HG03175 (cell line): ENCODE measurements around the gene PBX1.

Experiments used
- ATAC-seq: cut with Tn5 transposase; IDR thresholded peaks from one replicate; pipeline ENCODE4 v1.9.1; 2021; ENCODE audit warnings: mild to moderate bottlenecking, moderate library complexity; ENCODE audit not compliant: unreplicated experiment

Gene PBX1

DNA sequence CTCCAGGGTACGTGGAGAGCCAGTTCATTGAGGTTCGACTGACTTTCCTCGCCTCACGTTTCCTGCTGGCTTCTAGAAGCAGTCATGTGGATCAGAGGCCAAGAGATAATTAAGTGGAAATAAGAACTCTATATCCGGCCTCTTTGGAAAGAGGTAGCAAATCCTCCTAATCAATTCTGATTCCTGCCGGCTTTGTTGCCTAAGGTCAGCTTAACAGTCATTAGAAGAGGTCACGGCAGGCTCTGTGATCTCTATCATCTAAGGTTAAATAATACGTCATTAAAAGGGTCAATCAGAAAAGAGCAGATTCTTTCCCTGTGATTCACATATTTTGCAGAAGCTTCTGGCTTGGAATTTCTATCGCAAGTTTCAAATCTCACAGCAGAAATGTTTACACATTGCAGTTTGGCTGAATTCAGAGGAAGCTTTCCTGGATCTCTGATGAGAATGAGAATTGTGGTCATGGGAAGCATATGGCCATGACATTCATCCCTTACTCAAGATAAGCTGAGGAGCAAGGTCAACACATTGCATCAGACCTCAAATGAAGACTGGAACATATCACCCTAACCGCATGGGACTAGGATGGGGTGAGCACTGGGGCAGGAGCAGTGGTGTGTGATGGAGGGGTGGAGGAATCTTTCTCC lies 189.4 kb downstream of the PBX1 start:
- ATAC-seq, result no peak

DNA sequence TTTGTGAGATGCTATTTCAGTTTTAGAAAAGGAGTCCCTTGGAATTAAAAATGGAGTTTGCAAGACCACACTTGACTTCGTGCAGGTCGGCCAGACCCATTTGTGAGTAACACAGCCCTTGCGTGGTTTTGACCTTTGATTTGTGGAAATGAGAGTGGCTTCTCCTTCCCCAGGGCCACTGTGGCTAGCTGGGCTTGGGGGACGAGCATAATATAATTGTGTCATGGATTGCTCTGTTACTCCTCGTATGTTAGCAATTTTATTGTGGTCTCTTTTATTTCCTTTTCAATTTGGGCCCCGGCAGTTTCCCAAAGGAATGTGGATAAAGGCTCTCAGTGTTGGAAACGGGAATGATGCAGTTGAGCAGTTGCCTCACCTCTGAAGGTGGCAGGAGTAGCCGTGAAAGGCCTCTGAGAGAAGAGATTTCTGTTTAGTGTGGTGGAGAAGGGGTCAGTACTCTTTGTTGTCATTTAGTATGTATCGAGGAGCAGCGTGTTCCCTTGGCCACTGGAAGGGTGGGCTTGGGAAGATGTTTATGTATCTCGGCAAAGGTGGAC lies 194.6 kb downstream of the PBX1 start:
- no peak for ATAC-seq

DNA sequence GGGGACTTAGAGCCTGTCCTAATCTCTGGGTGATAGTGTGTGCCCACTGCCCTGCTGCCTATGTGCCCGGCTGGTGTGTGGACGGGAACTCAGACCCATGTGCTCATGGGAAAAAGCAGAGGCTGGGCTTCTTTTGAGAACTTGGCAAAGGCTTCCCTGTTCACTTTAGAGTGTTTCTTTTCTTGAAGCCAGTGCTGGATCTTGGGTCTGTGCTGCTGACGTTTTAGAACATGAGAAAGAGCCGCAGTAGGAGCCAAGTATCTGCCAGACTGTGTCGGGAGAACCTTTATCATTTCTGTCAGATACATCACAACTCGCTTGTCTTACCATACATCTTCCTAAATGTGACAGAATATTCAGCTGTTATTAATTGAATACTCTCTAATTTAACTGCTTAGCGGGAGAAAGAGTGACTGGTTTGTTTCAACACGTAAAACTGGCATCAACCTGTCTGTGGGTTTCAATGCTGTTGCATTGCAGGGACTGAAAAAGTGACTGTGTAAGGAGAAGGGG lies 195.2 kb downstream of the PBX1 start:
- no peak for ATAC-seq

GRCh38 chr1:164755690-164756089 lies 196.7 kb downstream of the PBX1 start:
- ATAC-seq, result no peak

DNA sequence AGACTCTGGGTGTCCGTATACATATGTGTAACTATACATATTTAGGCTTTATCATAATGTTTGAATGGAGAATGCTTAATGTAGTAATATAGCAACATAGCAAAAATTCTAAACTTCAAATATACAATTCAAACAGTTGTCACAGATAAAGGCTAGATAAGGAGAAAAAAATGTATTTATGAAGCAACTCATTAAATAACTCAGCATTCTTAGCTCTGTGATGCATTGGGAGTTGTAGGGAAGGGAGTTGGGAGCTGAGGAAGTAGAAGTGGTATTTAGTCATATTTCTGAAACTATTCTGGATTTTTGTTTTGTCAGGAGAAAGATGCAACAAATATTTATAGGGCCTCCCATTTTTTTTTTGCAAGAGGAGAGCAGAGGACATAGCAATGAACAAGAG lies 197.8 kb downstream of the PBX1 start:
- no peak for ATAC-seq

DNA sequence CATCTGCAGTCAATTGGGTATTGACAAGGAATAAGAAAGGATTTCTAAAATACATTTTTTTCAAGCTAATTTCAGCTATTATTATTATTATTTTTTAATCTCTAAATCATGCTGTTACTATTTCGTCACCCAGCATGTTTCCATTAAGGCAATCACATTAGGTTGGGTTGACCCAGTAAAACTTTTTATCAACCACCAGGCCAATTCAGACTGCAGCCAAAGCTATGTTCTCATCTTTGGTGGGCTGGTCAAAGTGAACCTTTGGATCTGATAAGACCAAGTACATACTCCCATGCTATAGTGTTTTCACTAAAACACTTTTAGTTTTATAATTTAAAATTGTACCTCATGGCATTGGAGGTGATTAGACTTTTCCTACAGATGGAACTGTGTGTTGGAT lies 198.6 kb downstream of the PBX1 start:
- ATAC-seq, result no peak

GRCh38 chr1:164759144-164759920 lies 200.3 kb downstream of the PBX1 start:
- no peak for ATAC-seq

- ATAC-seq, result no peak
These were observed 201.0 kb downstream of the PBX1 start for GRCh38 chr1:164759979-164760469.

GRCh38 chr1:164760569-164760968 lies 201.6 kb downstream of the PBX1 start:
- no peak for ATAC-seq

- ATAC-seq, result no peak
These were observed 202.0 kb downstream of the PBX1 start for GRCh38 chr1:164761009-164761408.

- ATAC-seq, result no peak
These were observed 204.1 kb downstream of the PBX1 start for GRCh38 chr1:164763098-164763497.

- no peak for ATAC-seq
These were observed 205.3 kb downstream of the PBX1 start for GRCh38 chr1:164764333-164764732.

GRCh38 chr1:164765557-164765956 lies 206.6 kb downstream of the PBX1 start:
- no peak for ATAC-seq

- no peak for ATAC-seq
These were observed 207.2 kb downstream of the PBX1 start for GRCh38 chr1:164765992-164766720.

GRCh38 chr1:164767752-164768402 lies 208.9 kb downstream of the PBX1 start:
- no peak for ATAC-seq

GRCh38 chr1:164768619-164769018 lies 209.6 kb downstream of the PBX1 start:
- no peak for ATAC-seq

DNA sequence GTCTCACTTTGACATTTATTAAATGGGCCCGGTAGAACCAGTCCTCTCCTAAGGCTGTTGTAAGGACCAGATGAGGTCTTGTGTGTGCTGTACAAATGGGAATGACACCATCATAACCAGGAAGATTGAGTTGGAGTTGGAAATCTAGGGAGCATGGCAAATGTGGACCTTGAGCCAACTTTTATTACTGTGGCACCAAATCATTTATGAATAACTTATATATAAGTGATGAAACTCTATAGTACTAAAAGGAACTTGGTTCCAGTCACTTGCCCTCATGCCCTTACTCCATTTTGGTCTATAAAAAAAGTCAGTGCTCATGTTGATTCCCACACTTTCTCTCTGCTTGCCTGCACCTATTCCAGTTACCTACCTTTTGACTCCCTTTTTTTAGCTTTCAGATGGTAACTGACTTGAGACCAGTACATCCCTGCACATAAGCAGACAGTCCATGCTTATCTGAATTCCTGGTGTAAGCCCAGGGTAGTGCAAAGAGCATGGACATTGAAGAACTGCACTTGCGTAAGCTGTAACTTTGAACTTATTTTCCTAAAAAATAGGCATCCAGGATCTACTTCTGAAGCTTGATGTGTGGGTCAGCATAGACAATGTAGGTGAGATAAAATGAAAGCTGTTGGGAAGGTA lies 210.6 kb downstream of the PBX1 start:
- no peak for ATAC-seq

DNA sequence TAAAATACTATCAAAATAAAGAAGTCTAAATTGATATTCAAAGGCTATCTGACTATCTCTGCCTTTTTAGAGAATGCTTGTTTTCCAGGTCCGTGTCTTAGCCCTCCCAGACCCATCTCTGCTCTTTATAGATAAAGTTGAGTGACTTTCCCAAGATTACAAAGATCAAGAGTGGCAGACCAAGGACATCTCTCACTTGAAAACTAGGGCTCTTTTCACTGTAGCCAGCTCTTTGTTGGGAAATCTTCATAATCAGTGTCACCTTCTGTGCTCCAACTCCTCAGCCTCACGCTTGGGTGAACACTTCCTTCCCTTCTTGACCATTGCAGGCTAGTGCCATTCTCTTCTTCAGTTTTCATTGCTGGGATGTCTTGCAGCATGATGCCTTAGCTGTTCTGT lies 211.1 kb downstream of the PBX1 start:
- ATAC-seq, result no peak

GRCh38 chr1:164771041-164771618 lies 212.1 kb downstream of the PBX1 start:
- ATAC-seq, result no peak
